Stimulated activated CD4-positive, alpha-beta T cell treated with anti-CD3 and anti-CD28 coated beads, Interleukin-15, amount 100 ng/mL, for 24 hours (primary cell): ENCODE data around the gene IMPA2.
"Not testable (repeated sequence)": the region's sequence is repeated elsewhere in the genome, so short reads cannot be mapped to it uniquely, and the experiment has no call there.

Source experiments
- DNase-seq: peaks from one replicate; pipeline ENCODE4 v3.0.0-alpha.2; 2020

IMPA2 gene

DNA sequence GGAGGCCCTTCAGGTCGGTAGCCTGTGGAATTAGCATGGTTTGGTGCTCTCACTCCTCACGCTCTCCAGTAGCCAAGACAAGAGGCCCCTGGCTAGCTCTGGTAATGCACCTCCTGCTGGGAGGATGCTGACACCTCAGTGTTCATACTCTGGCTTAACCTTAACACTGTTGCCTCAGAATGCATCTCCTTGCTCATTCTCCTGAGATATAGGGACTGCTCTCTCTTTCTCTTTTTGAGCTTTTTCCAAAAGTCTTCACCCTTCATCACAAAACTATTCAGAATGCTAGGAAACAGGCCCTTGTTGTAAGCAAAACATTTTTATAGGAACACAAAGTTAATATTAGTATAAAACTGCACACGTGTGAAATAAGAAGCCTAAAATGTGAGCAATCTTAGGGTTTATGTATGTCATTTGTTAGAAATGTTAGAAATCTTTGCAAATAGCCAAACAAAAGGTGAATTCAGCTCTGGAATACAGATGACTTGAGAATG, 17.3 kb upstream of the IMPA2 start:
- DNase-seq: no peak

DNA sequence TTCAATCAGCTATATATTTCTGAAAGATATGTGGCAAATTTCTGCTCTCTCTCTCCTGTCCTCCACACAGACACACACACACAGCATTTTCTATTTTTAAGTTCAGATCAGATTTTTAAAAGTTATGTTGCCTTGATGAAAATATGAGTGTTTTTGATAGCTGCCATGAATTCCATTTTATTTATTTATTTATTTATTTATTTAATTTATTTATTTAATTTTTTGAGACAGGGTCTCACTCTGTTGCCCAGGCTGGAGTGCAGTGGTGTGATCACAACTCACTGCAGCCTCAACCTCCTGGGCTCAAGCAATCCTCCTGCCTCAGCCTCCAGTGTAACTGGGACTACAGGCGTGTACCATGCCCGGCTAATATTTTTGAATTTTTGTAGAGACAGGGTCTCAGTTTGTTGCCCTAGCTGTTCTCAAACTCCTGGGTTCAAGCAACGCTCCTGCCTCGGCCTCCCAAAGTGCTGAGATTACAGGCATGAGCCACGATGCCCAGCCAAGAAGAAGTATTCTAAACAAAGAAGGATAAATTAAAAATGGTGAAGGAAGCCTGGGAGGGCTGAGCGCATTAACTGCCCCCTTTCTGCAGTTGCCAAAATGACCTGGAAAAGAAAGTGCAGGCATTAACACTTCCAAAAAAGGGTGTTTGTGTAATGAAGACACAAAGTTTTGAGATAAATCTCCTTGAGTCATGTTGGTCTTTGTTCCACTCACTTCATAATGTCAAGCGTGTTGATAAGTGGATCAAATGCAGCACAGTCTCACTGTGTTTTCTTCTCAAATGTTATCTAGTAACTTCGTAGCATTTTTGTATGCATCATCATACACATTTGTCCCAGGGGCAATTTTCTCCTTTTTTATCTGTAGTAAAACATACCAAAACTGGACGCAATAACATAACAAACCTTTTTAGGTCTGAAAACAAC, 11.1 kb upstream of the IMPA2 start:
- DNase-seq: no peak

DNA sequence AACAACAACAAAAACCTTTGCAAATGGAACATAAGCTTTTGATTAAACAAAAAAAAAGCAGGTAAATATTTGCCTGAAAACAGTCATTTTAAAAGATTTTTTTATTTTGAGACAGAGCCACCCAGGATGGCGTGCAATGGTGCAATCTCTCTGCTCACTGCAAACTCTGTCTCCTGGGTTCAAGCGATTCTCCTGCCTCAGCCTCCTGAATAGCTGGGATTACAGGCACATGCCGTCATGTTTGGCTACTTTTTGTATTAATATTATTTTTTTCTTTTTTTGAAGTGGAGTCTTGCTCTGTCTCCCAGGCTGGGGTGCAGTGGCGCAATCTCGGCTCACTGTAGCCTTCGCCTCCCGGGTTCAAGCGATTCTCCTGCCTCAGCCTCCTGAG, 10.5 kb upstream of the IMPA2 start:
- not testable (repeated sequence) for DNase-seq

DNA sequence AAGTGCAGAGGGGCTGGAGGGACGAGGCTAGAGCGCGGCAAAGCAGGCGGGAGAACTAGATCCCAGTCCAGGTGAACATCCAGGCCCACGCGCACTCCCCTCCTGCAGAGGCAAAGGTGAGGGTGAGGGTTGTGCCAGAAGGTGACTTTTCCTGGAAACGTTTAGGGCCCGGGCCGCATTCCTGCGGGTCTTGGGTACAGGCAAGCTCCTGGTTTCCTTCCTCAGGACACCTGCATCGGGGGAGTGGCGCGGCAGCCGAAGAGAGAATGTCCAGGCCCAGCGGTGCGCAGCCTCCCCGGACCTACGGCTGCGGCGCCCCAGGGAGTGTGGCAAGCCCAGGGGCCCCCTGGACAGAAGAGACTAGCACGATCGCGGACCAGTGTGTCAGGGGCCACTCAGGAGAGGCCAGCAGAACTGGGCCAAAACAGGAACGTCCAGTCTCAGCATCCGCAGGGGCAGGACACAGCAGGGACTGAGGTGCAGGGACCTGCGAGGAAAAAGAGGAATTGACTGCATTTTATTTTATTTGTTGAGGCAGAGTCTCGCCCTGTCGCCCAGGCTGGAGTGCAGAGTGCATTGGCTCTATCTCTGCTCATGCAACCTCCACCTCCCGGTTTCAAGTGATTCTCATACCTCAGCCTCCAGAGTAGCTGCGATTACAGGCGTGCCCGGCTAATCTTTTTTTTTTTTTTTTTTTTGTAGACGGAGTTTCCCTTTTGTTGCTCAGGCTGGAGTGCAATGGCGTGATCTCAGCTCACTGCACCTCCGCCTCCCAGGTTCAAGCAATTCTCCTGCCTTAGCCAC, 8.7 kb upstream of the IMPA2 start:
- DNase-seq: no peak

DNA sequence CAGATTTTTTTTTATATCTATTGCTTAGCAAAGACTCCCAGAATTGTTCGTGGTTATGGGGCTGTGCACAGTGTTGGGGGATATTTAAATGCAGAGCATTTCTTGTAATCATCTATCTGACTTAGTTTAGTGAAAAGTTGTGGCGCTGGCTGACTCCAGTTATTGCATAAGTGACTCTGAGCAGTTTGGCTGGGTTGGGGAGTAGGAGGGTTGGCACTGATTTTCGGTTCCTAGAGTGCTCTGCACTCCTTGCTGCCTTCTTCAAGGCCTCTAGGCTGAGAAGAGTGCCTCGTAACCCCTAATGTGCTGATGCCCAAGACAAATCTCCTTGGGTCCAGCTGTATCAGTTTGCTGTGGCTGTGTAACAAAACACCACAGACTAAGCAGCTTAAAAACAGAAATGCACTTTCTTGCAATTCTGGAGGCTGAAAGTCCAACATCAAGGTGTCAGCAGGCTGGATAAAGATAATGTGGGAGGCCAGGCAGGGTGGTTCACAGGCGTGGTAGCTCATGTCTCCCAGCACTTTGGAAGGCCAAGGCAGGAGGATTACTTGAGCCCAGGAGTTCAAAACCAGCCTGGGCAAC, 6.5 kb upstream of the IMPA2 start:
- DNase-seq: no peak

DNA sequence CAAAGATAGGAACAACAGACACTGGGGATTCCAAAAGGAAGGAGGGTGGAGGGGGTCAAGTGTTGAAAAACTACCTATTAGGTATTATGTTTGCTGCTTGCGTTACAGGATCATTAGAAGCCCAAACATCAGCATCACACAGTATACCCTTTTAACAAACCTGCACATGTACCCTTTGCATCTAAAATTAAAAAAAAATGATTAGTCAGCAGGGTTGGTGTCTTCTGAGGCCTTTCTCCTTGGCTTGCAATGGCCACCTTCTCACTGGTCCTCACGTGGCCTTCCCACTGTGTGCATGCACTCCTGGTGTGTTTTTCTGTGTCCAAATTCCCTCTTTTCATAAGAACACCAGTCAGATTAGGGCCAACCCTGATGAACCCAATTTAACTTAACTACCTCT, 5.6 kb upstream of the IMPA2 start:
- no peak for DNase-seq

DNA sequence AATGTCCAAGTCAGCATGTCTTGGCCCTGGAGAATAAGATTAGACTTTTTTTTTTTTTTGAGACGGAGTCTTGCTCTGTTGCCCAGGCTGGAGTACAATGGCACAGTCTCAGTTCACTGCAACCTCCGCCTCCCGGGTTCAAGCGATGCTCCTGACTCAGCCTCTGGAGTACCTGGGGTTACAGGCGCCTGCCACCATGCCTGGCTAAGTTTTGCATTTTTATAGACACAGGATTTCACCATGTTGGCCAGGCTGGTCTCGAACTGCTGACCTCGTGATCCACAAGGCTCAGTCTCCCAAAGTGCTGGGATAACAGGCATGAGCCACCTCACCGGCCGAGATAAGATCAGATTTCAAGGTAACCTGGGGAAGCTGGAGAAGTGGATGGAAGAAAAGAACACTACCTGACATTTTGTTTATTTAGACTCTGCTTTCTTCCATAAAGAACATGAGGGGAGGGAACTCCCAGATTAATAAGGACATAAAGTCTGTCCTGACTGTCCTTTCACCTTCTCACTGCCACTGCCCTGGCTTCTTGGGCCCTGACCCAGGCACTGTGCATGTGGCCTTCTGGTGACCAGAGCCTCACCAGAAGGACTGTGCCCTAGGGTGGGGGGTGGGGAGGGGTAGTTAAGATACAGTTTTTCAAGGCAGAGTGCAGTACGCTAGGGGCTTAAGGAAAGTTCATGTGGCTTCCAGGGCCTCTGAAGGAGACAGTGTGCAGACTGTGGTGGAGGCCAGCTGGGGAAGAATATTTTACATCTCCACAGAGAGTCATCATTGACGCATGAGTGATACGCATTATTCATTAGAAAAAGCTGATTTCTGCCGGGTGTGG, 4.8 kb upstream of the IMPA2 start:
- no peak for DNase-seq

DNA sequence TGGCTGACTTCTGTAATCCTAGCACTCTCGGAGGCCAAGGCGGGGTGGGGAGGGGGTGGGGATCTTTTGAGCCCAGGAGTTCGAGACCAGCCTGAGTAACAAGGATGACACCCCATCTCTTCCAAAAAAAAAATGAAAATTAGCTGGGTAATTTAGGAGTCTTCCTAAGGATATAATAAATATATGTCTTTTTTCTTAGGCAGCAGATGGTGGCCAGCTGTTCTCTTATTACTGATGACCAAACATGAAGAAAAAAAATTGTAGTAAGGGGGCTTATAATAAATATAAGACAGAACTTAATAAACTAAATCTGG, 4.2 kb upstream of the IMPA2 start:
- no peak for DNase-seq

DNA sequence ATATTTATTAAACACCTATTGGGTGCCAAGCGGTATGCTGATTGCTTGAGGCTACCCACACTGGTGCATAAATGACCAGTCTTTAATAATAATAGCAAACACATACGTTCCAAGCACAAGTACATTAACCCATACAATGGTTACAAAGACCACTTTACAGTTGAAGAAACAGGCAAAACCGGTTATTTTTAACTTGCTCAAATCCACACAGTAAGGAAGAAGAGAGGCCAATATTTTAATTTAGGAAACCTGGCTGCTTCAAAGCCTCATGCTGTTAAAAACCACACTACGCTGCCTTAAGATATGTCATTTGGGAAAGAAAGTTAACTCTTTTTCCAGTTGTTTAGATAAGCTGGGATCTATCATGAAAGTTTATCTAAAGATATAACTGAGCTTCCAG, 2.4 kb upstream of the IMPA2 start:
- no peak for DNase-seq

DNA sequence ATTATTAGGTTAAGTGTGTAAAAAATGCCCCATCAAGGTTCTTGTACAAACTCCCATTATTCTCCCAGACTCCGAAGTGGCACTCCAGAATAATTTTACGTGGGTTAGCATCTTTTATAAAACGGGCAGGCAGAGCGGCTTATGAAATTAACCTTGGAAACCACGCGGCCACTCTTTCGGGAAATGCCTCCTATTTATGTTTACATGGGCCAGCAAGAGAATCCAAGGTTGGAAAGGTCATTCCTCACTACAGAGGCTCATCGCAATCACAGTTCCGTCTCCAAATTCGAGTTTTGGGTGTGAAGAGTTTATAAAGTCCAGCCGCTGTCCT, 1.2 kb upstream of the IMPA2 start:
- DNase-seq: no peak

DNA sequence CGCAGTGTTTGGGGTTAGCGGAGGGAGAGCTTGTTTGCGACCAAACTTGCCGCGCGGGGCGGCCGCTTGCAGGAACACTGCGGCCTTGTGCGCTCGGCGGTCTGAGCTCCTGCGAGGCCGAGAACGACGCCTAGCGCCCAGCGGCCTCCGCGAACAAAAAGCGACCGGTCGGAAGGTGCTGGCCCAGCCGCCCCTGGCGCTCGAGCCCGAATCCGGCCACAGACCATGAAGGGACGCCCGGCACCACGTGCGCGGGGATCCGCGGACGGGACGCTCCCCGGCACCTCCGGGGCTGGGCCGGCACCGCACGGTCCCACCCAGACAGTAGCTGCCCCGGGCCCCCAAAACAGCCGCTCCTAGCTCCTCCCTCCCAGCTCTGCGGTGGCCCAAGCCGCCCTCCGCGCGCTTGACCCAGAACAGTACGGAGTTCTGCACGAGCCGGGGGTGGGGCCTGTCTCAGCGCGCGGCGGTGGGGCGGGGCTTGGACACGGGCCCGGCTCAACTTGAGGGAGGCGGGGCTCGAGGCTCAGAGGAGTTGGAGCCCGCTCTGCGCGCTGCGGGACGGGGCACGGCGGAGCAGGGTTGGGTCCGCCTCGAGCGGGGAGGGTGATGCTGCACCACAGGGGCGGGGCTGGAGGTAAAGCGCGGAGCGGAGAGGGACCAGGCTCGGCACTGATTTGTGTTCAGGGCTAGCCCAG, 664 bp upstream of the IMPA2 start:
- DNase-seq: peak; percentile 99

DNA sequence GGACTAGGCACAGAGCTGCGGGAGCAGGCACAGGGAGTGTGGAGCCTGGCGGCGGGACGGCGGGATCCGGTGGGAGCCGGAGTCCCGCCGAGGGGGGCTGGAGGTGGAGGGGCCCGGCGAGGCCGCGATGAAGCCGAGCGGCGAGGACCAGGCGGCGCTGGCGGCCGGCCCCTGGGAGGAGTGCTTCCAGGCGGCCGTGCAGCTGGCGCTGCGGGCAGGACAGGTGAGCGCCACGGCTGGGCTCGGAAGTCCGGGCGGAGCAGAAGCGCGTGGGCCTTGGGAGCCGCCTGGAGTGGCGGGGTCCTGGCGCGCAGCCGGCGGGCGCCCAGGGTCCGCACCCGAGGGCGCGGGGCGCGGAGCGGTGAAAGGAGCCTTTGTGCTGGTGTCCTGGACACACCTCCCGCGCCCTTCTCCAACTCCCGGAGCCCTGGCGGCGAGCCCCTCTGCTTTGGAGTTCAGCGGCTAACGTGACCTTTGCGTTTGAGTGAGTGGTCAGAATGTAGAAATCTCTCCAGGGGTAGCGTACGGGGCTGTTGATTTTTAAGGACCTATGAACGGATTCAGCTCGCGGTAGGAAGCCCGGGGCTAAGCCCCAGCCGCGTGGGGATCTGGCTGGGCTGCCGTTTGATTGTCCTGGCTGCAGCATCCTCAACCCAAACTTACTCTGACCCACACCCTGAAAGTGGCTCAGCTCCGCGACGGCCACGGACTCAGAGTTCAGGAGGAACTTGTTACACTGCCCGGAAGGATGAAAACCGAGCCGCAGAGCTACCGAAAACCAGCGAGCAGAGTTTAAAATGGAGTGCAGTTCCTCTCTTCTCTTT, 448 bp downstream of the IMPA2 start:
- peak; percentile 49 for DNase-seq

DNA sequence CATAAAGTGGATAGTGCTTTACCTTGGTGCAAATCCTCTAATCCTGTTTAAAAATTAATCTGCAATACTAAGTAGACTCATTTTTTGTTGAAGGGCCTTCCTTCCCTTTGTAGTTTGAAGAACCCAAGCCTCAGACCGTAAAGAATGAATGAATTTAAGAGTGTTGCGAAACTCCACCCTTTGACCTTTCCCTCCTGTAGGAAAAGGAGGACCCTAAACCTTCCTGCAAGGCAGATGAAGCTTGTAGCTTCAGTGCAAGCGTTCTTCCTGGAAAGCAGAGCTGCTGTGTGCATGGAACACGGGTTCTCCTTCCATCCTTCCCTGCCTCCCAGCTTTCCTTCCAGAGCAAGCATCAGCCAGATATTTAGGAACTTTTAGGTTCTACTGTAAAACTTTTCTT, 1.7 kb downstream of the IMPA2 start:
- DNase-seq: no peak

DNA sequence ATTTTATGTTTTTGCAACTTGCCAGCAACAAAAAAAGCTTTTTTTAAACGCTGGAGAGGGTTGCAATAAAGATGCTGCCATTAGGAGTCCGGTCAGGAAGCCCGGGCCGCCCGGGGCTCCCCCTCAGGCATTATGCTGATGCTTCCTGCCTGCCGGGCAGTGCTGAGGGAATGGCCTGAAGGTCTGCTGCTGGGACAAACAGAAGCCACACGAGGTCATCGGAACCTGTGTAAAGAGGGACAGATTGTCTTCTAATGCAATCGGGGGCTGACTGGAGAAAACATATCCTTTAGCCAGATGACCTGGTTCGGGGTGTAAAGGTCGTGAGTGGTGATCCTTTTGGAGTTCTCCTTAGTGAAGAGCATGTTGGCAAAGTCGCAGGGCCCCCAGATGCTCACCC, 2.3 kb downstream of the IMPA2 start:
- no peak for DNase-seq

DNA sequence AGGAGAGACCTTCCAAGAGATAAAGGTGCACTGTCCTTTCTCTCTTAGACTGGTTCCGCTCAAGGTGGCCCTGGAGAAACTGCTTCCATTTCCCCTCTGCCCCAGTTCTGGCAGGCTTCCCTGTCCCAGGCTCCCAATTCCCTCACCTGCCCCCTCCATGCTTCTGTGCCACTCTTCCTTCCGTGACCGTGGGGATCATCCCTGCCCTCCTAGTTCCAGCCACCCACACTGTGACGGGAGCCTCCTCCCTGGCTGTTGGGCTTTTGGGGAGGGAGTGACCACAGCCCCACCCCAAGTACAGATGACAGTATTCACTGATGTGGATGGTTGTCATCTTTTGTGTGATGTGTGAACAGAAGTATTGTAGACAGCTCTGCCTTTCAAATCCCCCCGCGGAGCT, 2.8 kb downstream of the IMPA2 start:
- no peak for DNase-seq

DNA sequence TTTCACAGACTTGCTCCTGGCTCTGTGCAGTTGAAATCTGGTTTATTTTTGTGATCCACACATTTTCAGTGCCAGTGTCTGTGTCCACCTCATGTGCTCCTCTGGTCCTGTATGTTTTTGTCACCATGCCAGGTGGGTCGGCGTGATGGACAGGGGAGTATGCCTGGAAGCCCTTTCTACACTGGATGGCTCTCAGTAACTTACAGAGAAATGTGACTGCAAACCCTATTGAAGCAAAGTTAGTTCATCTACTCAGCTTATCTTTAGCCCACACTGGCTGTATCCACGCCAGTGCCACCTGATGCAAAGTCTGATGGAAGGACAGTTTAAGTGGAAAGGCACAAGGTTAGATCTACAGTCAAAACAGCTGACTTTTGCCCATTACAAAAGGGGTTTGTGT, 4.3 kb downstream of the IMPA2 start:
- no peak for DNase-seq

DNA sequence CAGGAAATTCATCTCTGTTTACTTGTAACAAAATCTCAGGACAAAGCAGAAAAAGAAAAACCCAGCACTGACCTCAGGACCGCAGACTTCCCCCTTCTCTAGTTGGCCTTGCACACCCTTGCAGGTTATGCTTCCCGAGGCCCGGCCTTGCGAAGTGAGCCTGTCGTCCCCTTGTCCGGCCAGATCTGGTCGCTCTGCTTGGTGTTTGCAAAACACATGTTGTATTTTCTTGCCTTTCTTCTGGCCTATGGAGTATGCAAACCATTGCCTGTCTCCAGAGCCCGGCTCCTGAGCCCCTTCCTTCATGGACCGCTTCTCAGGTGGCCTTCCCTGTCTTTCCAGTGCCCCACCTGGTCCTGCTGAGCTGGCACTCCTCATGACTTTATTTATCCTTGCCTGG, 4.8 kb downstream of the IMPA2 start:
- DNase-seq: no peak

DNA sequence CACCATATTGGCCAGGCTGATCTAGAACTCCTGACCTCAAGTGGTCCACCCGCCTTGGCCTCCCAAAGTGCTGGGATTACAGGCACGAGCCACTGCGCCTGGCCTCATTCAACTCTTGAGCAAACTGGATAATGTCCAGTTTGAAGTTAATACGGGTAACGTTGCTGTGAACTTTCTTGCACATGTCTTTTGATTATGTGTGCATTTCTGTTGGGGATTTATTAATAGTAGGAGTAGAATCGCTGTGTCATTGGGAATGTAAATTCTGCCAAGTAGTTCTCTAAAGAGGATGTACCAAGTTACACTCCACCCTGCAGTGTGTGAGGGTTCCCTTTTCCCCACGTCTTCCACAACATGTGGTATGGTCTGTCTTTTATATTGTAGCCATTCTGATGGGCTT, 6.2 kb downstream of the IMPA2 start:
- DNase-seq: no peak

DNA sequence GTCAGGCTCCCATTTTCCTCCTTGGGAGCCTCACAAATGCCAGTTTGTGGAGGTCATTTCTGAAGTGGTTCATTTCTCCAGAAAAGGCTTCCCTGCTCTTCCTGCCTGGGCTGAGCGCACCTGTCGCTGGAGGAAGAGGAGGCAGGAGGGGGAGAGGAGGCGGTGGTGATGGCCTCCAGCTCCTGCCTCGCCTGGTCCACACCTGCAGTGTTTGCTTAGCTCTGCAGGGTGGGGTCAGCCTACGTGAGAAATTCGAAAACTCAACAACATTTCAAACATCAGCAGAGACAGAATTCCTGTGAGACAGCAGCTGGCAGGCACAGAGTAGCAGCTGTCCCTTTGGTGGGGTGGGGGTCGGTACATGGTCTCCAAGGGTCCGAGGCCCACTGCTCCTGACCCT, 7.9 kb downstream of the IMPA2 start:
- no peak for DNase-seq

DNA sequence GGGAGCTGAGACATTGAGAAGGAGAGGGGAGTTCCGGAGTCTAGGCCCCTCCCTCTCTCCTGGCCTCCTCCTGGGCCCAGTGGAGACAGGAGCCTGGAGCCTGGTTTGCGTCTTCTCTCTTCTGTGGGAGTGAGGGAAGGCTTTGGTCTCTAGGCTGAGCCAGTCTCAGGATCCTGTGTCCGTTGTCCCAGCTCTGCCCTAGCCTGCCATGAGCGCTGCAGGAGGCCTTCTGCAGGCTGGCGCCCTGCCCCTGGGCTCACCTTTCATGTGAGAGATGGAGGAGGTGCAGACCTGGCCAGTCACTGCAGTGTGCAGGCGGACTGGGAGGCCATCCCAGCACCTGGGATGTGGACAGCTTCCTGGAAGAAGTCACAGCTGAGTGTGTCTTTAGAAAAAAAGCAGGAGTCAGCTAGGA, 8.7 kb downstream of the IMPA2 start:
- no peak for DNase-seq

DNA sequence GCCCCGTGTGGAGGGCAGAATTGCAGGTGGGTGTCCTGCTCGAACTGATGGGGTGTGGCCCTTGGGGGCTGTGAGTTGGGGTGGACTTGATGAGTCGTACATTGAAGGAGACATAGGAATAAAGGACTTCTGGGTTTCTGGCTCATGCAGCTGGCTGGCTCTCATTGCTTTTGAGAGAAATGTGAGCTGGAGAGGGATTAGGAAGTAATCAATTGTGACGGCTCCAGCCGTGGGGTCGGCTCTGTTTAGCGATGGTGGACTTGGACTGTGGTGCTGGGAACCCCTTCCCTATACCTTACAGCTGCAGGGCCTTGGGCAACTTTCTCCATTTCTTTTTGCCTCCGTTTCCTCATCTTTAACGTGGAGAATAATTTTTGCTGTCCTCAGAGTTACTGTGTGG, 9.2 kb downstream of the IMPA2 start:
- DNase-seq: no peak
